ENCODE measurements around the gene ZNF770.

Gene ZNF770

DNA sequence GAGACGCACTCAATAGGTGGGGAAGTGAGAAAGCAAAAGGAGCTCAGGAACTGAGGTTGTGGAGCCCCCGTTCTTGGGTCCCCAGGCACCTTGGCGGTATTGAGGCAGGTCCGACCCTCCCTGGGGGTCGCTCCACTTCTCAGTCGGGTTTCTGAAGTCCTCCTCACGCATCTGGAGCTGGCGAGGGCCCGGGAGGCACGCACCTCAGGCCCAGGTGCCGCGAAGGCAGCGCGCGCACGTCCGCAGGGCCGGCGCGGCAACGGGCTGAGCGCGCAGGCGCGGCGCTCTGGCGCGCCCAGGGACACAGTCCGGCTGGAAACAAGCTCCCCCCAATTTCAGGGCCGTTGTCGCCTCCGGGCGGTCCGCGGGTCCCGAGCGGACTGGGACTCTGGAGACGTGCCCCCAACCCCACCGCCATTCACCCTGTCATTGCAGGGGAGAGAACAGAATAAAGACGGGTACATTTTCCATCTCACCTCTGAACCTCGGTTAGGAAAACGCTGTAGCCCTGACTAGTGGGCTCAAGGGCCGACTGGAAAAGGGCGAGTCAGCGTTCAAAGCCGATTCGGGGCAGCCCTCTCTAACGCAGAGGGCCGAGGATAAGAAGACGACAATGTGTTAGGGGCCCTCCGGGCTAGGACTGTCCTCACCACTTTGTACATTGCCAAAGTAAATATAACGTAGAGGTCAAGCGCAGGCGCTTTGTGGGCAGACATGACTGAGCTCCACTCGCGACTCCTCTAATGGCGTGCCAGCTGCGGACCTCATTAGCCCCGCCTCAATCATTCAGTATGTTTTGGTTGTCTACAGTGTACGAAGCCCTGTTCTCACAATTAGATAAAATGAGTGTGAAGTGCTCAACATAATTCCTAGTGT is at the start of gene ZNF770:
Gene ZNF770 (minus strand): TSS at position 261 of the 876 bp plus-strand sequence. CDS start 4,853 bp downstream, outside the sequence.
- peak; percentile 42 to 67 for DNase-seq (ENCODE audit: low read depth in 2 of 2)

DNA sequence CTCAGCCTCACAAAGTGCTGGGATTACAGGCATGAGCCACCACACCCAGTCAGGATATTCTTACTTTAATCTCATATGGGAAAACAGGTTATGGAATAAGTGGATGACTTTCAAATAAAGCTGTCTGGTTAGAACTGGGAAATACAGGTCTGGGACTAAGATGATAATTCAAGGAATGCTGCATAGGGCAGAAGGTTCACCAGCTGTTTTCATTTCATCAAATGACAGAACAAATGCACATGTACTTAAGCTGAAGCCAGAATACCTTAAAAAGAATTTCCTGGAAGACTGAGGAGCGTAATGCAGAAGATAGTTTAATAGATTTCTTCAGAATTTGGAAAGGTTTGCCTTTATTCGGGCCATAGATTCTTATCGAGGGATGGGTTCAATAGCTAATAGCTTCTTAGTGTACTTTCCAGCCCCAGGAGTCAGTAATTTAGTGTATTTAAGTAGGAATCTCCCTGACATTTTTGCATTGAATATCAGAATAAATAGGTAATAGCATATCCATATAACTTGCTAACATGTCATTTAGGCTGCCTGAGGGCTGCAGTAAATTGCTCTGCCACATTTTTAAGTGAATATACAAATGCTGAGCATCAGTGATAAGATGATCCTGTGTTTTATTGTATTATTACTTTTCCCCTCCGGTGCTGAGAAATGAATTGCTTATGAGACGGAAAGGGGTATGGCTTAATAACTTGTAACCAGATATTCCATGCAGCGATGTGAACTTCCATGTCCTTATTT is 40.3 kb upstream of the ZNF770 start:
- DNase-seq (ENCODE audit: low read depth in 2 of 2), result no peak

DNA sequence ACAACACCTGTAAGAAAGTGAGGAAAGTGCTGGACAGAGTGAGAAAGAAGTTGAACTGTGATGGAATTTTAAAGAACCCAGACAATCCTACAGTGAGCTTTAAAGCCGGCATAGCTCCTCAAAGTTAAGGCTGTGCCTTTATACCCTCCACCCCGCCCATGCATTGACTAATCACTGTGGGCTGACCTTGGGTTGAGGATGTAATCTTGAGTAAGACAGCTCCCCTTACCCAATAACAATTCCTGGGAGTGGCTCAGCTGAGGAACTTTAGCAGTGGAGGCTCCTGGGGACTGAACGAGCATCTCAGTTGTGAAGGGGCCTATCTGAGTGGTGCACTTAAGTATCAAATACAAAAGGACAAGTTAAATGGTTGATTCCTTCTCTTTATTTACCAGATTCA is 35.7 kb upstream of the ZNF770 start:
- DNase-seq (ENCODE audit: low read depth in 2 of 2), result no peak

DNA sequence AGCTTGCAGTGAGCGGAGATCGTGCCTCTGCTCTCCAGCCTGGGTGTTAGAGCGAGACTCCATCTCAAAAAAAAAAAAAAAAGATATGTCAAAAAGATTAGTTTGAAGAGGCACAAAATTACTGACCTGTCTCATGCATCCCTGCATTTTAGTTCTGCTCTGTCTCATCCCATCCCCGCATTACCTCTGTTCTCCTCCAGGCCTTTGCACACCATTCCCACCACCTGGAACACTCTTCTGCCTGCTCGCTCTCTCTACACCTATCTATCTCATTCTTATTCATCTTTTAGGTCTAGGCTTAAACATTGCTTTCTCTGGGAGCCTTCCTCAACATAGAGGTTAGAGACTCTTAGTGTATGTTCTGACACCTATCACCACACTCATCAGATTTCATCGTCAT is 32.9 kb upstream of the ZNF770 start:
- no peak for DNase-seq (ENCODE audit: low read depth in 2 of 2)

GRCh38 chr15:35019404-35020327 is 31.6 kb upstream of the ZNF770 start:
- DNase-seq (ENCODE audit: low read depth in 2 of 2), result no peak

DNA sequence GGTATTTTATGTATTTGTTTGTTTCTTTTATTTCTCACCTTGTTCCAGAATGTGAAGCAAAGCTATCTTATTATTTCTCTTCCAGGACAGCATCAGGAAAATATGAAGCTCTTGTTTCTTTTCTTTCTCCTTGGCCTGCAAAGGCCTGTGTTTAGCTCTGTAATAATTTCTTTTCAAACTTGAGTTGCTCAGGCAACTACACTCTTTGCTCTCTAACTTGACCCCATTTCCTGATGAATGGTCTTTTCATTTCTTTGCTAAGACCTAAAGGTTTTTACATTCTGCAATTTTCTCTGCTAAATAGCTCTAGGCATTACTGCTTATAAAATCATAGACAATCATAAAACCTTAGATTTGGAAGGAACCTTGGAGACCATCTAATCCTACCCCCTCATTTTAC is 26.2 kb upstream of the ZNF770 start:
- DNase-seq (ENCODE audit: low read depth in 2 of 2), result no peak

GRCh38 chr15:35013370-35013769 is 25.3 kb upstream of the ZNF770 start:
- DNase-seq (ENCODE audit: low read depth in 2 of 2), result no peak

DNA sequence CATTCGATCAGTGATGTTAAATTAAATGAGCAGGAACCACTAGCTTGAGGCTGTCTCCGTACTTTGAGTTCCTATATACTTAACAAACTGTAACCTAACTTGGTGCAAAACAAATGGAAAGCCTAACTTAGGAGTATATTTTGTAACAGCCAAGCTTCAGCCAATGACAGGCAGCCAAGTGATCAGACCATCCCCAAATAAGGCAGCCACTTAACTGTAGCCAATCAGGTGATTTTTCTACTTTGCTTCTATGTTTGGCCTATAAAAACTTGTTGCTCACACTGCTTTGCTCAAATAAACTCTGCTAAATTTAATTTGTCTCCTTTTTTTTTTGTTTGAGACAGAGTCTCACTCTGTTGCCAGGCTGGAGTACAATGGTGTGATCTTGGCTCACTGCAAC is 19.3 kb upstream of the ZNF770 start:
- DNase-seq (ENCODE audit: low read depth in 2 of 2), result no peak

- DNase-seq (ENCODE audit: low read depth in 2 of 2), result no peak
These were observed 17.8 kb upstream of the ZNF770 start for GRCh38 chr15:35005933-35006332.

GRCh38 chr15:35003928-35004327 is 15.8 kb upstream of the ZNF770 start:
- DNase-seq (ENCODE audit: low read depth in 2 of 2), result no peak

DNA sequence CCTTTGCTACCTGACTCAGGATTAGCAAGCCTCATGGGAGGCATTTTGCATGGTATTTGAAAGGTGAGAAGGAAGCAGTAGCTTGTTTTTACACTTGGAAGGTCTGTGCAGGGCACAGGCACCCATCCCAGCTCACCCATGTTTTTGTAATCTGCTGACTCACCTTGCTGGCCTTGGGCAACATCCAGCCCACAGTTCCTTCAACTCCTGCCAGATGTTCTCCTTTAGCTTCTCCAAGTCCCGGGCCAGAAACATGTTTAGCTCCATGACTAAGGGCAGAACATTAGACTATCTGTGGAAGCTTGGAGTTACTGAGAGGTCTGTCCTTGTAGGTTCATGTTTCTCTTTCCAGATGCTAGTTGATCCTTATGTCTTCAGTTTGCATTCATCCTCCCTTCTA is 12.4 kb upstream of the ZNF770 start:
- no peak for DNase-seq (ENCODE audit: low read depth in 2 of 2)

- no peak for DNase-seq (ENCODE audit: low read depth in 2 of 2)
These were observed 11.8 kb upstream of the ZNF770 start for GRCh38 chr15:34999906-35000305.

GRCh38 chr15:34994925-34995324 is 6.8 kb upstream of the ZNF770 start:
- DNase-seq (ENCODE audit: low read depth in 2 of 2), result no peak

DNA sequence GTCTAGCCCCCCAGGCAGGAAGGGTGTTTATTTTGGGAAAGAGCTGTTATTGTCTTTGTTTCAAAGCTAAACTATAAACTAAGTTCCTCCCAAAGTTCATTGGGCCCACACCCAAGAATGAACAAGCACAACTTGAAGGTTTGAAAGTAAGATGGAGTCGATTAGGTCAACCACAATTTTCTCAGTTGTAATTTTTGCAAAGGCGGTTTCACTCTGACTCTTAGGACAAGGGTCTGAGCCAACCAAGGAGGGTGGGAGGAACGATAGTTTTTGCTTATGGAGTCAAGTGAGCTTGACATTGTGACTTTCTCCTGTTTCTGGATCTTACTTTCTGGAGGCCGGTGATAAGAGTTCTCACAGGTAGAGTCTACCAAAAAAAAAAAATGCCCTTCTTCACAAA is 5.8 kb upstream of the ZNF770 start:
- DNase-seq (ENCODE audit: low read depth in 2 of 2), result no peak

GRCh38 chr15:34993412-34993811 is 5.3 kb upstream of the ZNF770 start:
- no peak for DNase-seq (ENCODE audit: low read depth in 2 of 2)

GRCh38 chr15:34987609-34988026 is 469 bp downstream of the ZNF770 start:
- no peak for DNase-seq (ENCODE audit: low read depth in 2 of 2)

GRCh38 chr15:34986771-34987480 is 1.2 kb downstream of the ZNF770 start:
- DNase-seq (ENCODE audit: low read depth in 2 of 2), result no peak

GRCh38 chr15:34986326-34986725 is 1.8 kb downstream of the ZNF770 start:
- DNase-seq (ENCODE audit: low read depth in 2 of 2), result no peak

GRCh38 chr15:34984889-34985630 is 3.0 kb downstream of the ZNF770 start:
- no peak for DNase-seq (ENCODE audit: low read depth in 2 of 2)

DNA sequence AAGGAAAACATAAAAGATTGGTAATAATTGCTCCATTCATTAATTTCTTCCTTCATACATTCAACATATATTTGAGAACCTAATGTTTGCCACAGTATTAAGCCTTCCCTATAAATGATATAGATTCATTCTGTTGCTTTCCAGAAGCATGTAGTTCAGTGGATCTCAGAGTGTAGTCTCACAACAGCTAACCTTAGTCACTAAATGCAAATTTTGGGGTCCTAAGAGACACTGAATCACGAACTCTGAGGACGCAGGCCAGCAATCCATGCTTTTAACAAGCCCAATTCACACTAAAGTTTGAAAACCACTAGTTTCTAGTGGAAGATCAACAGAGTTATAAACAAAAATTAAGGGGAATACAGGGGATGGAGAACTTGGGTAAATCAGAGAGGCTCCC is 11.3 kb downstream of the ZNF770 start:
- no peak for DNase-seq (ENCODE audit: low read depth in 2 of 2)

DNA sequence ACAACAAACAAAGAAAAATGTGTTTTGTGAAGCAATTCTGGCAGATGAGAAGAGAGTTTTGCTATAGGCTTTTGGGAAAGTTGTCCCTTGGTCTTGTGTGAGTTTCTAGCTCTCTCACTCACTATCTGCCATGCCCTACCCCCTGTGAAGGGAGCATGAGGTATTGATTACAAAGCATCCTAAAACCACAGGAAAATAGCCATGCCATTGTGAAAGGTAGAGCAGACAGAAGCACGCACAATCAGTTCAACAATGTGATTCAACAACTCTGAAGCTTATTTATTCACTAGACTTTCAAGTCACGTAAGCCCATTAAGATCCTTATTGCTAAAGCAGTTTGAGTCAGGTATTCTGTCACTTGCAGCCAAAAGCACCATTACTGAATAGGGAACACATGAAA is 12.0 kb downstream of the ZNF770 start:
- no peak for DNase-seq (ENCODE audit: low read depth in 2 of 2)
